K562 (cell line): Measurements from ENCODE around the gene CC2D2B. TPM values are rescaled to one million over a fixed set of nuclear protein-coding genes. Genes with fewer than 3 reads are reported as not detected.
"Not testable (repeated sequence)": the region's sequence is repeated elsewhere in the genome, so short reads cannot be mapped to it uniquely, and the experiment has no call there.

Experiments
- ATAC-seq: fragments of 200-7000 bp; cut with Tn5 transposase; 3 replicates; pipeline ENCODE4 v1.9.1; 2020; ENCODE audit warnings: moderate library complexity
- BruUV-seq: library from RNA; stranded (reverse); fragments of 400-500 nt; replicated peaks from 2 replicates; lab custom pipeline; 2021; lab: Mats Ljungman, UMichigan
- CTCF ChIA-PET: fragments of 300-600 bp; formaldehyde crosslinking; extraction: SDS; loops from one replicate; lab custom pipeline; 2021; ENCODE audit warnings: low intra/inter-chr PET ratio; lab: Yijun Ruan, JAX
- POLR2A ChIA-PET: fragments of 300-600, 350-650 bp; sonication (Branson Sonifier 250); formaldehyde crosslinking; extraction: SDS; loops from one replicate; lab custom pipeline; 2021; ENCODE audit warnings: antibody characterized with exemption, inconsistent platforms; lab: Yijun Ruan, JAX
- DNase-seq, 4 experiments: peaks; one replicate each; pipeline versions ENCODE4 v3.0.0 to v3.0.0-alpha.2; 2011 to 2018; ENCODE audit warnings: low spot score in 3 of 4, mixed read lengths in 3 of 4; ENCODE audit errors: extremely low read depth in 1 of 4
- FAIRE-seq: peaks from 2 replicates; lab custom pipeline; 2011; peaks lifted over from hg19 to GRCh38; lab: Jason Lieb, UNC
- H2AFZ ChIP-seq: 2 replicates; pipeline ENCODE4 v1.6.0; 2011; ENCODE audit warnings: low read depth, low read length, control low read depth, inconsistent platforms
- H3K27ac ChIP-seq: fragments of 200-600 bp; 3 replicates; pipeline ENCODE4 v1.8.0; 2011; ENCODE audit warnings: low read depth, mild to moderate bottlenecking, control low read depth, inconsistent platforms, low read length, moderate library complexity, mixed read lengths; ENCODE audit errors: extremely low read depth
- H3K27me3 ChIP-seq, 2 experiments: fragments of 300-600 bp in 1 of 2; 2 replicates in 1 of 2; 3 replicates in 1 of 2; pipeline versions ENCODE4 v1.6.0 to v1.8.0; 2011; ENCODE audit warnings: inconsistent platforms in 2 of 2, low read length in 2 of 2, mild to moderate bottlenecking in 1 of 2, mixed read lengths in 1 of 2, moderate library complexity in 1 of 2; ENCODE audit not compliant: control insufficient read depth in 2 of 2, insufficient read depth in 2 of 2
- H3K36me3 ChIP-seq: fragments of 300-600 bp; 3 replicates; pipeline ENCODE4 v1.8.0; 2011; ENCODE audit warnings: mild to moderate bottlenecking, low read length, inconsistent platforms; ENCODE audit not compliant: control insufficient read depth, insufficient read depth
- H3K4me1 ChIP-seq, 2 experiments: fragments of 200-600 bp in 1 of 2; replicated peaks in 1 of 2; 2 replicates in 1 of 2; 3 replicates in 1 of 2; pipeline versions ENCODE4 v1.5.1 to v1.8.0; 2011; ENCODE audit warnings: inconsistent platforms in 2 of 2, low read length in 2 of 2, mild to moderate bottlenecking in 1 of 2, mixed read lengths in 1 of 2, moderate library complexity in 1 of 2; ENCODE audit not compliant: control insufficient read depth in 2 of 2, insufficient read depth in 2 of 2
- H3K4me2 ChIP-seq: 2 replicates; pipeline ENCODE4 v1.6.1; 2011; ENCODE audit warnings: low read length, control low read depth, inconsistent platforms, mixed read lengths; ENCODE audit not compliant: insufficient read depth
- H3K4me3 ChIP-seq: fragments of 200-600 bp; sonication (generic), shearing (Covaris generic); 2 replicates; pipeline ENCODE4 v1.5.1; 2016; ENCODE audit warnings: control low read depth, inconsistent platforms
- H3K79me2 ChIP-seq: fragments of 200-600 bp; 3 replicates; pipeline ENCODE4 v1.8.0; 2011; ENCODE audit warnings: low read length, inconsistent platforms; ENCODE audit not compliant: control insufficient read depth, insufficient read depth
- H3K9ac ChIP-seq, 2 experiments: 2 replicates each; pipeline versions ENCODE4 v1.6.0 to v1.6.1; 2011; ENCODE audit warnings: low read depth in 2 of 2, low read length in 2 of 2, control low read depth in 1 of 2, inconsistent platforms in 1 of 2, mild to moderate bottlenecking in 1 of 2, mixed read lengths in 1 of 2; ENCODE audit not compliant: insufficient read depth in 1 of 2
- H3K9me1 ChIP-seq: one replicate; pipeline ENCODE4 v1.6.0; 2011; ENCODE audit warnings: inconsistent platforms, mild to moderate bottlenecking, low read length, moderate library complexity; ENCODE audit not compliant: control insufficient read depth, insufficient read depth
- H3K9me3 ChIP-seq: replicated peaks from 2 replicates; pipeline ENCODE4 v1.5.1; 2011; ENCODE audit warnings: low read depth, low read length, inconsistent platforms; ENCODE audit not compliant: control insufficient read depth, insufficient read depth
- H4K20me1 ChIP-seq: replicated peaks from 2 replicates; pipeline ENCODE4 v1.6.1; 2011; ENCODE audit warnings: low read length, inconsistent platforms, mixed read lengths; ENCODE audit not compliant: control insufficient read depth, insufficient read depth
- CHD4 ChIP-seq: fragments of 200-600 bp; sonication (generic); IDR thresholded peaks from 3 replicates; pipeline ENCODE4 v1.6.1; 2012; ENCODE audit warnings: low read depth, mild to moderate bottlenecking, mixed read lengths, low read length, inconsistent platforms; ENCODE audit not compliant: insufficient read depth, insufficient replicate concordance, poor library complexity, severe bottlenecking
- FOXJ3 ChIP-seq: sonication (generic); formaldehyde crosslinking; IDR thresholded peaks from 2 replicates; pipeline ENCODE4 v1.4.0; 2020; ENCODE audit warnings: mild to moderate bottlenecking, missing genetic modification reagents
- HDGF ChIP-seq: fragments of 450-650 bp; IDR thresholded peaks from 2 replicates; pipeline ENCODE4 v1.6.1; 2016
- JUNB ChIP-seq: fragments of 450-650 bp; formaldehyde crosslinking; conservative IDR thresholded peaks from 2 replicates; pipeline ENCODE4 v1.4.0; 2020; ENCODE audit warnings: mild to moderate bottlenecking
- KHSRP ChIP-seq: fragments of 450-650 bp; IDR thresholded peaks from 2 replicates; pipeline ENCODE4 v1.6.1; 2017
- NFIX ChIP-seq: fragments of 250-450 bp; sonication (Bioruptor Pico); IDR thresholded peaks from 2 replicates; pipeline ENCODE4 v1.4.0; 2020; ENCODE audit warnings: low read depth, mild to moderate bottlenecking, moderate library complexity
- POLR3A ChIP-seq: IDR thresholded peaks from 2 replicates; pipeline ENCODE4 v1.6.1; 2011; ENCODE audit warnings: borderline replicate concordance, mild to moderate bottlenecking, moderate library complexity; ENCODE audit not compliant: insufficient read length, insufficient read depth; ENCODE audit errors: extremely low read depth
- RAD21 ChIP-seq, 2 experiments: fragments of 250-450 bp in 1 of 2; fragments of 450-650 bp in 1 of 2; sonication (Bioruptor Pico) in 1 of 2; formaldehyde crosslinking in 1 of 2; IDR thresholded peaks in 1 of 2; conservative IDR thresholded peaks in 1 of 2; 2 replicates each; pipeline versions ENCODE4 v1.4.0 to v1.8.0; 2020 to 2022; ENCODE audit warnings: mild to moderate bottlenecking in 2 of 2, moderate library complexity in 1 of 2
- RCOR1 ChIP-seq, 2 experiments: IDR thresholded peaks; 2 replicates each; pipeline ENCODE4 v1.6.1; 2012; ENCODE audit warnings: low read depth in 2 of 2, low read length in 2 of 2, borderline replicate concordance in 1 of 2, improper control_type of control experiment in 1 of 2
- SMARCC2 ChIP-seq: fragments of 450-650 bp; IDR thresholded peaks from 2 replicates; pipeline ENCODE4 v1.6.1; 2017; ENCODE audit warnings: antibody characterized with exemption, moderate library complexity, mild to moderate bottlenecking, low read depth
- WGBS: fragments of 100-300 bp; shearing (Covaris generic); methylation state at CpG from one replicate; pipeline ENCODE4 v1.1.6; 2016; ENCODE audit warnings: low coverage, mixed read lengths; ENCODE audit not compliant: insufficient coverage; ENCODE audit errors: missing lambda C conversion rate; 5-methylcytosine and 5-hydroxymethylcytosine counted together
- in situ Hi-C: fragments of 300-500 bp; cut with MboI; formaldehyde crosslinking; loops from 4 replicates; pipeline ENCODE4 v1.15.0; 2018; ENCODE audit warnings: inconsistent platforms, mixed read lengths
- intact Hi-C: fragments of 100-400 bp; cut with micrococcal nuclease; formaldehyde crosslinking; loops from 2 replicates; pipeline ENCODE4 v1.14.2; 2022
- polyA plus RNA-seq, 8 experiments: library from polyadenylated mRNA; depleted of rRNA in 4 of 8; stranded (reverse) in 5 of 8; unstranded in 3 of 8; fragments of >200 nt; fragmentation: Nextera tagmentation in 2 of 8; fragmentation: Illumina TruSeq in 1 of 8; extraction: Ambion mirVana in 2 of 8; extraction: Trizol in 1 of 8; gene quantifications; 2 replicates each; pipeline versions ENCODE4 v1.2.1 to v1.2.3, GENCODE V29; 2011 to 2014; ENCODE audit warnings: inconsistent platforms in 1 of 8, missing spikeins in 1 of 8
- total RNA-seq, 7 experiments: library from RNA; depleted of rRNA in 6 of 7; stranded (reverse); fragments of >200 nt in 6 of 7; fragmentation: Illumina TruSeq in 2 of 7; extraction: Trizol in 2 of 7; gene quantifications; 2 replicates each; pipeline versions ENCODE4 v1.2.1 to v1.2.3, GENCODE V29; 2011 to 2021; ENCODE audit warnings: low replicate concordance in 1 of 7
- TF ChIP-seq, protein P1 (sequence below), 2 experiments: fragments of 200-800 bp in 1 of 2; sonication (Bioruptor generic) in 1 of 2; sonication (generic) in 1 of 2; formaldehyde crosslinking in 1 of 2; IDR thresholded peaks in 1 of 2; conservative IDR thresholded peaks in 1 of 2; 2 replicates each; pipeline versions ENCODE4 v1.5.0 to v1.6.1; 2016 to 2020; ENCODE audit warnings: missing compliant biosample characterization in 1 of 2, missing genetic modification characterization in 1 of 2, missing genetic modification reagents in 1 of 2

Gene CC2D2B
- total and polyA plus RNA-seq, 9 of the 15 experiments (the other 6 are each of a cell fraction or from before 2014, with no cell fraction given): 0.10 to 0.34 (median 0.20) TPM; not detected in 5

DNA sequence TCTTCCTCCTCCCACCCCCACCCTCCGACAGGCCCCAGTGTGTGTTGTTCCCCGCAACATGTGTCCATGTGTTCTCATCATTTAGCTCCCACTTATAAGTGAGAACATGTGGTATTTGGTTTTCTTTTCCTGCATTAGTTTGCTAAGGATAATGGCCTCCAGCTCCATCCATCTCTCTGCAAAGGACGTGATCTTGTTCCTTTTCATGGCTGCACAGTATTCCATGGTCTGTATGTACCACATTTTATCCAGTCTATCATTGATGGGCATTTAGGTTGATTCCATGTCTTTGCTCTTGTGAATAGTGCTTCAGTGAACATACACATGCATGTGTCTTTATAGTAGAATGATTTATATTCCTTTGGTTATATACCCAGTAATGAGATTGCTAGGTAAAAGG, 140.2 kb downstream of the CC2D2B start:
- Histone ChIP-seq H3K79me2 (peaks cover 90% of the 10 kb centered on the region), H3K36me3 (peaks cover 57% of the 10 kb centered on the region; the same call in 2 of the 3 replicates), H3K4me1 (peaks cover 6 to 15% of the 10 kb centered on the region in 2 experiments; a peak in 4 of 5 replicates)
- POLR2A ChIA-PET: interaction anchor here (1.1 to 1.4 kb wide), 2 partner anchors 16 to 41 kb away, joined by 3 to 4 read pairs; no protein-coding TSS in a partner anchor
- not testable (repeated sequence) for H4K20me1 ChIP-seq, DNase-seq, H3K27ac ChIP-seq, H3K4me3 ChIP-seq, H3K4me2 ChIP-seq, H2AFZ ChIP-seq, H3K9me3 ChIP-seq, BruUV-seq, H3K9ac ChIP-seq, ATAC-seq, H3K27me3 ChIP-seq, FAIRE-seq, H3K9me1 ChIP-seq
- in situ Hi-C loops (loop anchor here (5.0 kb wide), 1 partner anchor 84 kb away; the partner anchor contains the start of gene ZNF518A), intact Hi-C loops (loop anchor here (5.0 to 10.0 kb wide), 2 partner anchors 104 to 177 kb away; no protein-coding TSS in a partner anchor)
- whole genome bisulfite sequencing: 92% methylated on average over 1 of the region's 3 CpGs
- CTCF ChIA-PET: interaction anchor here (0.5 kb wide), 1 partner anchor 79 kb away, joined by 5 read pairs; no protein-coding TSS in a partner anchor

- no peak overlapping the region for H3K4me2 ChIP-seq
- H3K27me3 ChIP-seq: no peaks in the 10 kb centered on the region
- 75% methylated on average over 2 of the region's 2 CpGs for WGBS
- no peak overlapping the region for H2AFZ ChIP-seq
- peaks cover 64% of the 10 kb centered on the region for H3K36me3 ChIP-seq
- ATAC-seq (no peak), DNase-seq (no peak), FAIRE-seq (no peak)
- in situ Hi-C loops (loop anchor here (5.0 kb wide), 1 partner anchor 83 kb away; the partner anchor contains the start of gene ZNF518A), intact Hi-C loops (loop anchor here (5.0 to 10.0 kb wide), 2 partner anchors 103 to 175 kb away; no protein-coding TSS in a partner anchor)
- H3K4me1 ChIP-seq: peaks cover under 1 to 5% of the 10 kb centered on the region in 2 experiments; a peak in 3 of 5 replicates
- ChIA-PET CTCF (interaction anchor here (0.7 kb wide), 1 partner anchor 608 kb away, joined by 3 read pairs; no protein-coding TSS in a partner anchor), POLR2A (no interaction called here)
- BruUV-seq: no TSS peak
- no peak overlapping the region for H3K9ac ChIP-seq
- no peaks in the 10 kb centered on the region for H3K9me1 ChIP-seq
- H3K79me2 ChIP-seq: peaks cover 86% of the 10 kb centered on the region
- no peaks in the 10 kb centered on the region for H3K9me3 ChIP-seq
- 0 out of 2 replicates have a peak, but pooled peaks cover 4% of the 10 kb centered on the region for H4K20me1 ChIP-seq
- no peak overlapping the region for H3K4me3 ChIP-seq
- H3K27ac ChIP-seq: no peak overlapping the region
- no peak for TF ChIP-seq POLR3A
- TF ChIP-seq, protein P1, sequence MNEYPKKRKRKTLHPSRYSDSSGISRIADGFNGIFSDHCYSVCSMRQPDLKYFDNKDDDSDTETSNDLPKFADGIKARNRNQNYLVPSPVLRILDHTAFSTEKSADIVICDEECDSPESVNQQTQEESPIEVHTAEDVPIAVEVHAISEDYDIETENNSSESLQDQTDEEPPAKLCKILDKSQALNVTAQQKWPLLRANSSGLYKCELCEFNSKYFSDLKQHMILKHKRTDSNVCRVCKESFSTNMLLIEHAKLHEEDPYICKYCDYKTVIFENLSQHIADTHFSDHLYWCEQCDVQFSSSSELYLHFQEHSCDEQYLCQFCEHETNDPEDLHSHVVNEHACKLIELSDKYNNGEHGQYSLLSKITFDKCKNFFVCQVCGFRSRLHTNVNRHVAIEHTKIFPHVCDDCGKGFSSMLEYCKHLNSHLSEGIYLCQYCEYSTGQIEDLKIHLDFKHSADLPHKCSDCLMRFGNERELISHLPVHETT (CRISPR knock-in tag; conservative IDR thresholded peaks at IDR 0.05 in 1 of 2, IDR thresholded peaks at IDR 0.05 in 1 of 2): no peak
- TF ChIP-seq CHD4: no peak
- TF ChIP-seq SMARCC2: no peak
- no peak for TF ChIP-seq RAD21 (CRISPR knock-in tag; conservative IDR thresholded peaks at IDR 0.05 in 1 of 2, IDR thresholded peaks at IDR 0.05 in 1 of 2)
- TF ChIP-seq FOXJ3 (CRISPR knock-in tag): no peak
- TF ChIP-seq RCOR1 (IDR thresholded peaks at IDR 0.05; ENCODE audit: borderline replicate concordance in 1 of 2, low read depth in 2 of 2, low read length in 2 of 2): no peak
- no peak for TF ChIP-seq KHSRP
- no peak for TF ChIP-seq HDGF
- no peak for TF ChIP-seq NFIX (CRISPR knock-in tag)
- no peak for TF ChIP-seq JUNB
These were observed 141.6 kb downstream of the CC2D2B start for GRCh38 chr10:96049340-96049739.
